Astrocyte (in vitro differentiated cells and primary cell): ENCODE measurements around the gene PTPRC. TPM values are rescaled to one million over a fixed set of nuclear protein-coding genes. Genes with fewer than 3 reads are reported as not detected.

Experiments used
- DNase-seq: peaks from one replicate; pipeline ENCODE4 v3.0.0-alpha.2; 2010; ENCODE audit warnings: low read depth
- FAIRE-seq: peaks from 2 replicates; lab custom pipeline; 2011; peaks lifted over from hg19 to GRCh38; lab: Jason Lieb, UNC
- H2AFZ ChIP-seq: 2 replicates; pipeline ENCODE4 v1.6.0; 2012; ENCODE audit warnings: low read depth, low read length, inconsistent platforms
- H3K27ac ChIP-seq: 2 replicates; pipeline ENCODE4 v1.5.1; 2011; ENCODE audit warnings: low read depth, low read length, inconsistent platforms
- H3K27me3 ChIP-seq: 2 replicates; pipeline ENCODE4 v1.6.0; 2011; ENCODE audit warnings: low read length, inconsistent platforms; ENCODE audit not compliant: insufficient read depth
- H3K36me3 ChIP-seq: 2 replicates; pipeline ENCODE4 v1.5.1; 2011; ENCODE audit warnings: low read length, inconsistent platforms; ENCODE audit not compliant: insufficient read depth
- H3K4me1 ChIP-seq: 2 replicates; pipeline ENCODE4 v1.5.1; 2011; ENCODE audit warnings: low read length, inconsistent platforms; ENCODE audit not compliant: insufficient read depth
- H3K4me2 ChIP-seq: 2 replicates; pipeline ENCODE4 v1.6.0; 2012; ENCODE audit warnings: low read length, inconsistent platforms
- H3K4me3 ChIP-seq: 2 replicates; pipeline ENCODE4 v1.5.1; 2011; ENCODE audit warnings: low read depth, mild to moderate bottlenecking, low read length, inconsistent platforms; ENCODE audit not compliant: insufficient read depth
- H3K79me2 ChIP-seq: 2 replicates; pipeline ENCODE4 v1.6.0; 2012; ENCODE audit warnings: mild to moderate bottlenecking, low read length, inconsistent platforms; ENCODE audit not compliant: insufficient read depth
- H3K9ac ChIP-seq: 2 replicates; pipeline ENCODE4 v1.6.0; 2012; ENCODE audit warnings: mild to moderate bottlenecking, low read length, inconsistent platforms
- H3K9me3 ChIP-seq: 2 replicates; pipeline ENCODE4 v1.5.1; 2012; ENCODE audit warnings: low read depth, mild to moderate bottlenecking, low read length, inconsistent platforms; ENCODE audit not compliant: insufficient read depth
- H4K20me1 ChIP-seq: 2 replicates; pipeline ENCODE4 v1.6.0; 2012; ENCODE audit warnings: low read length, inconsistent platforms; ENCODE audit not compliant: insufficient read depth
- H3K27ac Mint-ChIP-seq: one replicate; pipeline ENCODE4 v1.8.0; 2021; ENCODE audit warnings: mild to moderate bottlenecking, mixed read lengths; ENCODE audit not compliant: unreplicated experiment
- H3K27me3 Mint-ChIP-seq: one replicate; pipeline ENCODE4 v1.8.0; 2021; ENCODE audit warnings: low read depth, mixed read lengths; ENCODE audit not compliant: unreplicated experiment
- H3K36me3 Mint-ChIP-seq: one replicate; pipeline ENCODE4 v1.8.0; 2021; ENCODE audit warnings: low read depth, mixed read lengths; ENCODE audit not compliant: unreplicated experiment
- H3K4me1 Mint-ChIP-seq: one replicate; pipeline ENCODE4 v1.8.0; 2021; ENCODE audit warnings: low read depth, mixed read lengths; ENCODE audit not compliant: unreplicated experiment
- H3K4me3 Mint-ChIP-seq: one replicate; pipeline ENCODE4 v1.8.0; 2021; ENCODE audit warnings: mild to moderate bottlenecking, moderate library complexity, mixed read lengths; ENCODE audit not compliant: unreplicated experiment
- H3K9me3 Mint-ChIP-seq: one replicate; pipeline ENCODE4 v1.8.0; 2021; ENCODE audit warnings: mild to moderate bottlenecking, mixed read lengths; ENCODE audit not compliant: unreplicated experiment
- CTCF ChIP-seq: IDR thresholded peaks from 2 replicates; pipeline ENCODE4 v1.5.1; 2011; ENCODE audit warnings: low read depth, mild to moderate bottlenecking, inconsistent platforms, low read length, moderate library complexity; ENCODE audit not compliant: insufficient read depth
- EZH2 ChIP-seq: IDR thresholded peaks from 2 replicates; pipeline ENCODE4 v1.6.1; 2012; ENCODE audit warnings: mild to moderate bottlenecking, low read length, inconsistent platforms; ENCODE audit not compliant: insufficient read depth
- total RNA-seq: library from RNA; stranded (reverse); gene quantifications from 2 replicates; pipeline ENCODE4 v1.2.1, GENCODE V29; 2021

PTPRC gene
- total RNA-seq, 1 donor from 2014 or later: 0.20 TPM

GRCh38 chr1:198686069-198686728 is 47.4 kb downstream of the PTPRC start:
- H3K36me3 Mint-ChIP-seq: no peaks in the 10 kb centered on the region
- Histone ChIP-seq H3K36me3 (no peaks in the 10 kb centered on the region), H3K9ac (no peak overlapping the region), H2AFZ (no peak overlapping the region), H3K4me3 (no peak overlapping the region), H3K27me3 (no peaks in the 10 kb centered on the region), H4K20me1 (no peaks in the 10 kb centered on the region), H3K9me3 (no peaks in the 10 kb centered on the region), H3K27ac (no peak overlapping the region), H3K4me2 (no peak overlapping the region), H3K4me1 (peaks cover 16% of the 10 kb centered on the region), H3K79me2 (no peaks in the 10 kb centered on the region)
- TF ChIP-seq EZH2 (no peak), CTCF (peak; percentile 28)
- peak; percentile 63 for FAIRE-seq
- no peak overlapping the region for H3K4me3 Mint-ChIP-seq
- peaks cover 14% of the 10 kb centered on the region for H3K4me1 Mint-ChIP-seq
- no peaks in the 10 kb centered on the region for H3K9me3 Mint-ChIP-seq
- peak; percentile 43 for DNase-seq
- H3K27ac Mint-ChIP-seq: no peak overlapping the region
- no peaks in the 10 kb centered on the region for H3K27me3 Mint-ChIP-seq

GRCh38 chr1:198687429-198687828 is 48.6 kb downstream of the PTPRC start:
- Mint-ChIP-seq H3K36me3 (no peaks in the 10 kb centered on the region), H3K4me1 (peaks cover 4% of the 10 kb centered on the region), H3K27me3 (no peaks in the 10 kb centered on the region), H3K27ac (no peak overlapping the region), H3K9me3 (no peaks in the 10 kb centered on the region), H3K4me3 (no peak overlapping the region)
- Histone ChIP-seq H2AFZ (no peak overlapping the region), H3K9me3 (no peaks in the 10 kb centered on the region), H3K4me2 (no peak overlapping the region), H3K36me3 (no peaks in the 10 kb centered on the region), H3K9ac (no peak overlapping the region), H3K27ac (no peak overlapping the region), H3K4me1 (peaks cover 5% of the 10 kb centered on the region), H3K79me2 (no peaks in the 10 kb centered on the region), H3K27me3 (no peaks in the 10 kb centered on the region), H3K4me3 (no peak overlapping the region), H4K20me1 (no peaks in the 10 kb centered on the region)
- FAIRE-seq (no peak), DNase-seq (no peak)
- TF ChIP-seq EZH2: no peak
- TF ChIP-seq CTCF: no peak

- FAIRE-seq (no peak), DNase-seq (no peak)
- Histone ChIP-seq H4K20me1 (no peaks in the 10 kb centered on the region), H3K27ac (no peak overlapping the region), H3K9ac (no peak overlapping the region), H3K36me3 (no peaks in the 10 kb centered on the region), H3K4me2 (no peak overlapping the region), H3K27me3 (no peaks in the 10 kb centered on the region), H3K79me2 (no peaks in the 10 kb centered on the region), H3K4me1 (no peaks in the 10 kb centered on the region), H3K9me3 (no peaks in the 10 kb centered on the region), H3K4me3 (no peak overlapping the region), H2AFZ (no peak overlapping the region)
- Mint-ChIP-seq H3K4me1 (no peaks in the 10 kb centered on the region), H3K4me3 (no peak overlapping the region), H3K36me3 (no peaks in the 10 kb centered on the region), H3K27ac (no peak overlapping the region), H3K9me3 (no peaks in the 10 kb centered on the region), H3K27me3 (no peaks in the 10 kb centered on the region)
- no peak for TF ChIP-seq EZH2
- no peak for TF ChIP-seq CTCF
Observed at GRCh38 chr1:198691063-198691462, 52.2 kb downstream of the PTPRC start.
